Measurements from ENCODE around the gene VANGL2.

Gene VANGL2

GRCh38 chr1:160460214-160460642 is 59.9 kb downstream of the VANGL2 start:
- DNase-seq (ENCODE audit: low read depth in 2 of 2): no peak

- peak in 1 of 2 donors; percentile 11 for DNase-seq (ENCODE audit: low read depth in 2 of 2)
Observed at GRCh38 chr1:160460683-160461287, 60.4 kb downstream of the VANGL2 start.

GRCh38 chr1:160465123-160465522 is 64.8 kb downstream of the VANGL2 start:
- DNase-seq (ENCODE audit: low read depth in 2 of 2): no peak

GRCh38 chr1:160466961-160467360 is 66.6 kb downstream of the VANGL2 start:
- no peak for DNase-seq (ENCODE audit: low read depth in 2 of 2)

GRCh38 chr1:160467576-160467975 is 67.2 kb downstream of the VANGL2 start:
- no peak for DNase-seq (ENCODE audit: low read depth in 2 of 2)

GRCh38 chr1:160471253-160471652 is 70.9 kb downstream of the VANGL2 start:
- no peak for DNase-seq (ENCODE audit: low read depth in 2 of 2)

GRCh38 chr1:160472112-160472511 is 71.7 kb downstream of the VANGL2 start:
- no peak for DNase-seq (ENCODE audit: low read depth in 2 of 2)

- DNase-seq (ENCODE audit: low read depth in 2 of 2): no peak
Observed at GRCh38 chr1:160474392-160475242, 74.3 kb downstream of the VANGL2 start.

Data from stimulated activated CD8-positive, alpha-beta memory T cell treated with anti-CD3 and anti-CD28 coated beads, Interleukin-7, amount 100 ng/mL, for 4 hours (primary cell).